Upper lobe of right lung (tissue), 1 donor: Measurements from ENCODE around the gene BIRC6. TPM values are rescaled to one million over a fixed set of nuclear protein-coding genes. Genes with fewer than 3 reads are reported as not detected.

ENCODE experiments used
- ATAC-seq: fragments of 200-7000 bp; cut with Tn5 transposase; one replicate; pipeline ENCODE4 v1.9.1; 2020; ENCODE audit warnings: mild to moderate bottlenecking, moderate library complexity
- DNase-seq: peaks from one replicate; pipeline ENCODE4 v3.0.0-alpha.2; 2020
- H3K27ac ChIP-seq: fragments of 200-600 bp; one replicate; pipeline ENCODE4 v1.8.0; 2022
- H3K27me3 ChIP-seq: fragments of 200-600 bp; one replicate; pipeline ENCODE4 v1.8.0; 2022; ENCODE audit warnings: mild to moderate bottlenecking
- H3K36me3 ChIP-seq: fragments of 200-600 bp; one replicate; pipeline ENCODE4 v1.8.0; 2022
- H3K4me1 ChIP-seq: fragments of 200-600 bp; one replicate; pipeline ENCODE4 v1.8.0; 2022
- H3K4me3 ChIP-seq: fragments of 200-600 bp; one replicate; pipeline ENCODE4 v1.8.0; 2022; ENCODE audit warnings: mild to moderate bottlenecking
- H3K9me3 ChIP-seq: fragments of 200-600 bp; one replicate; pipeline ENCODE4 v1.8.0; 2022
- intact Hi-C: fragments of 100-400 bp; cut with DNase I; formaldehyde crosslinking; loops from one replicate; pipeline ENCODE4 v1.11.0; 2022
- total RNA-seq: library from RNA; stranded (reverse); fragmentation: NEBNext Ultra II Directional; extraction: Animal tissue kit (Norgen Biotek cat#: 25700); gene quantifications from one replicate; pipeline ENCODE4 v1.2.1, GENCODE V29; 2021
- TF ChIP-seq, protein P1 (sequence below): fragments of 200-600 bp; IDR thresholded peaks from one replicate; pipeline ENCODE4 v1.8.0; 2022; ENCODE audit warnings: antibody characterized with exemption
- donor health status: DM: no; HTN: yes; CAD: no; lungs with severe emphysema.

Gene BIRC6
- total RNA-seq, 1 donor from 2014 or later: 86.6 TPM

DNA sequence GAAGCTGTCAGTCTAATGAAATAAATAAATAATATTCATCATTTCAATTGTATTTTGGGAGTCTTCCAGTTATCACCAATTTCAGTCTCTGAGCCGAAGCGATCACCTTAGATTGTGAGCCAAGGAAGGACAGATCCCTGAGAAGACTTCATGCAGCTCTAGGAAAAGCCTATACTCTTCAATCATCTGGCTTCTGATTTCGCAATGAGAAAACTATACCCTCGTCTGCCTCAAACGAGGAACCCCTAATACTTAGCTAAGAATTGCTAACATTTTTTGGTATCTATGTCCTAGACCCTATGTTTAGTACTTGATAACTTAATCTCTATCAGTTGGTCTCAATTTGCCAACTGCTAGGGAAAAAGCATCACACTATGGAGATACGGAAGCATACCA lies 266.5 kb downstream of the BIRC6 start:
- no peaks in the 10 kb centered on the region for H3K9me3 ChIP-seq

DNA sequence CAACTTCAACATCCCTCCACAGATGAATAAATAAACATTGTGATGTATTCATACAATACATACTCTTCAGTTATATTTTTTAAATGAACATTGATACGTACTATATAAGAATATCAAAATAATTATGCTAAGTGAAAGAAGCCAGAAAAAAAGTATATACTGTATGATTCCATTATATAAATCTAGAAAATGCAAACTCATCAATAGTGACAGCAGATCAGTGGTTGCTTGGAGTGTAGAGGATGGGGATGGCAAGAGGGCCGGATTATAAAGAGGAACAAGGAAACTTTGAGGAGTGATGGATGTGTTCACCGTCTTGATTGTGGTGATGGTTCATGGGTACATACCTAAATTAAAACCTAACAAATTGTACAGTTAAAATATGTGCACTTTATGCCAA lies 268.0 kb downstream of the BIRC6 start:
- DNase-seq (no peak), ATAC-seq (no peak)
- H3K27ac ChIP-seq: no peak overlapping the region
- intact Hi-C loops: no loop called here
- no peaks in the 10 kb centered on the region for H3K9me3 ChIP-seq
- H3K4me3 ChIP-seq: no peak overlapping the region
- no peaks in the 10 kb centered on the region for H3K27me3 ChIP-seq
- TF ChIP-seq, protein P1, sequence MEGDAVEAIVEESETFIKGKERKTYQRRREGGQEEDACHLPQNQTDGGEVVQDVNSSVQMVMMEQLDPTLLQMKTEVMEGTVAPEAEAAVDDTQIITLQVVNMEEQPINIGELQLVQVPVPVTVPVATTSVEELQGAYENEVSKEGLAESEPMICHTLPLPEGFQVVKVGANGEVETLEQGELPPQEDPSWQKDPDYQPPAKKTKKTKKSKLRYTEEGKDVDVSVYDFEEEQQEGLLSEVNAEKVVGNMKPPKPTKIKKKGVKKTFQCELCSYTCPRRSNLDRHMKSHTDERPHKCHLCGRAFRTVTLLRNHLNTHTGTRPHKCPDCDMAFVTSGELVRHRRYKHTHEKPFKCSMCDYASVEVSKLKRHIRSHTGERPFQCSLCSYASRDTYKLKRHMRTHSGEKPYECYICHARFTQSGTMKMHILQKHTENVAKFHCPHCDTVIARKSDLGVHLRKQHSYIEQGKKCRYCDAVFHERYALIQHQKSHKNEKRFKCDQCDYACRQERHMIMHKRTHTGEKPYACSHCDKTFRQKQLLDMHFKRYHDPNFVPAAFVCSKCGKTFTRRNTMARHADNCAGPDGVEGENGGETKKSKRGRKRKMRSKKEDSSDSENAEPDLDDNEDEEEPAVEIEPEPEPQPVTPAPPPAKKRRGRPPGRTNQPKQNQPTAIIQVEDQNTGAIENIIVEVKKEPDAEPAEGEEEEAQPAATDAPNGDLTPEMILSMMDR: no peak
- peaks cover 17% of the 10 kb centered on the region for H3K4me1 ChIP-seq
- H3K36me3 ChIP-seq: no peaks in the 10 kb centered on the region

More for the DNA sequence above, 266.5 kb downstream of the BIRC6 start:
- no peak overlapping the region for H3K4me3 ChIP-seq
- TF ChIP-seq, protein P1: no peak
- H3K27ac ChIP-seq: no peak overlapping the region
- H3K36me3 ChIP-seq: peaks cover 8% of the 10 kb centered on the region
- H3K4me1 ChIP-seq: peaks cover 6% of the 10 kb centered on the region
- DNase-seq (no peak), ATAC-seq (no peak)
- intact Hi-C loops: no loop called here
- no peaks in the 10 kb centered on the region for H3K27me3 ChIP-seq

DNA sequence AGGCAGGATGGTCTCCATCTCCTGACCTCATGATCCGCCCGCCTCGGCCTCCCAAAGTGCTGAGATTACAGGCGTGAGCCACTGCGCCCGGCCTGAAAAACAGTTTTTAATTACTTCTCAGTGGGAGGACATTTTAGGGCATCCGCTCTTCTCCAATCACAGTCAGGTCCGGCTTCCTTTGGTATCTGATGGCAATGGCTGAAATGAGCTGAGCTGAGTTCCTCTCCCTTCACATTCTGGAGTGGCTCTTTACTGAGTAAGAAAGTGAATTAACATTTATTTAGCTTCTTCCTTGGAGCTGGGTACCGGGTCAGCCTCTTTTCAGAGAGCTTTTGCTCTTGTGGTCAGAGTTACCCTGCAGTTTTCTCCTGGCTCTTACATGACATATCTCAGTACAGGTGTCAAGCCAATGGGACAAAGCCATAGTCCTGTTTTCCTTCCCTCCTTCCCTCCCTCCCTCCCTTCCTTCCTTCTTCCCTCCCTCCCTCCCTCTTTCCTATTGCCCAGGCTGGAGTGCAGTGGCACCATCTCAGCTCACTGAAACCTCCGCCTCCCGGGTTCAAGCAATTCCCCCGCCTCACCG lies 269.9 kb downstream of the BIRC6 start:
- Histone ChIP-seq H3K4me1 (peaks cover 17% of the 10 kb centered on the region), H3K27ac (no peak overlapping the region), H3K27me3 (no peaks in the 10 kb centered on the region), H3K9me3 (no peaks in the 10 kb centered on the region), H3K36me3 (peaks cover 11% of the 10 kb centered on the region), H3K4me3 (no peak overlapping the region)
- no peak for DNase-seq
- intact Hi-C loops: no loop called here
- TF ChIP-seq, protein P1: no peak
- no peak for ATAC-seq

DNA sequence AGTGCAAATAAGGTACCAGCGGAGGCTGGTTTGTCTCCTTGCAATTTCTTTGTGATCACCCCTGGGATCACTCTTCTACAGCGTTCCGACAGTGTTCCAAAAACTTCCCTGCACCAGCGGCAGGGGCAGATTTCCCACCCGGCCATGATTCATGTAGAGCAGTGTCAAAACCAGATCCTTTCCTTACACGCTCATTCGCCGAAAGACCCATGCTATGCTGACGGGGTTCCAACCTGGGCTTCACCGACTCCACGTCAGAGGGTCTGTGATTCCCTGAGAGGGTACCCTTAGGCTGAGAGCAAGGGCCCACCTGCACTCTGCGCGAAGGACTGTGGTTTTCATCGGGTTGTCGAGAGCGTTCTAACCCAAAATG lies 270.6 kb downstream of the BIRC6 start:
- intact Hi-C loops: no loop called here
- no peak for DNase-seq
- TF ChIP-seq, protein P1: peak; percentile 21

DNA sequence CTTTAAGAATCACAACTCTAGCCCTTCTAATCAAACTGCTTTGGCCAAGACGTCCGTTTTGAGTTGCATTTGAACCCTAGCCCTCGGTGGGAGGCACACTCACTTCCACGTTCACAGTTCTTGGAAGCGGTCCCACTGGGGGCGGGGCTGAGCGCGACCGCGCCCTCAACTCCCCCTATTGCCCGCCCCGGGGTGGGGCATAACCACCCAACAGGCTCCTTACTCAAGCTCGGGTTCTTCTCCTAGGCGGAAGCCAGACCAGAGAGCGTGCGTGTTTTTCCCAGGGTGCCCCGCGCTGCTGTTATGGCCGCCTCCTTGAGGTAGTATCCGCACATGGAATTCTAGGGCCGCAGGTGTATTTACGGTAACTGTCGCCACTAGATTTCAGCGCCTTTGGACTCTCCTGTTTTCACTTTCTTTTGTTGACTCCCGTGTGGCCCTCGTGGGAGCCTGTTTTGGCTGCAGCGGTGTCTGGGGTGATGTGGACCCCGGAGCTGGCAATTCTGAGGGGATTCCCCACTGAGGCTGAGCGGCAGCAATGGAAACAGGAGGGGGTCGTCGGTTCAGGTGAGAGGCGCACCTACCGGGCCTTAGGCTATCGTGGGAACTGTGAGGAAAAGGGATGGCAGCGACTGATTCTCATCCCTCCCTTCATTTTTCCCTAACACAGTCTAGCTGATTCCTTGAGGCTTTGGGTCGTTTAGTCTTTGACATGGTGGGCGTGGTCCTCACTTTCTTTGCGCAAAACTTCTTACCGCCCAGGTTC lies 271.2 kb downstream of the BIRC6 start, which contains the start of gene TTC27:
TTC27 (plus strand) TSS at position 237 of the 766 bp plus-strand sequence; CDS start at position 480, 243 bp downstream.
- Histone ChIP-seq H3K27ac (peak within 1 kb of the TSS; percentile 56), H3K27me3 (no peaks in the 10 kb centered on the region), H3K4me3 (peak within 1 kb of the TSS; percentile 86), H3K4me1 (peaks cover 17% of the 10 kb centered on the region), H3K36me3 (peaks cover 18% of the 10 kb centered on the region), H3K9me3 (no peaks in the 10 kb centered on the region)
- TF ChIP-seq, protein P1: no peak
- DNase-seq (peak; percentile 96), ATAC-seq (peak; percentile 100)
- intact Hi-C loops: no loop called here

More for the DNA sequence above, 270.6 kb downstream of the BIRC6 start:
- Histone ChIP-seq H3K27ac (peak overlapping the region; percentile 56), H3K36me3 (peaks cover 17% of the 10 kb centered on the region), H3K4me3 (peak overlapping the region; percentile 86), H3K4me1 (peaks cover 17% of the 10 kb centered on the region), H3K9me3 (no peaks in the 10 kb centered on the region), H3K27me3 (no peaks in the 10 kb centered on the region)
- ATAC-seq: peak; percentile 47
